Measurements from ENCODE around the gene RIIAD1.
A peak's percentile ranks its signal among the peaks of the same experiment; 100 is the strongest.

RIIAD1 gene

DNA sequence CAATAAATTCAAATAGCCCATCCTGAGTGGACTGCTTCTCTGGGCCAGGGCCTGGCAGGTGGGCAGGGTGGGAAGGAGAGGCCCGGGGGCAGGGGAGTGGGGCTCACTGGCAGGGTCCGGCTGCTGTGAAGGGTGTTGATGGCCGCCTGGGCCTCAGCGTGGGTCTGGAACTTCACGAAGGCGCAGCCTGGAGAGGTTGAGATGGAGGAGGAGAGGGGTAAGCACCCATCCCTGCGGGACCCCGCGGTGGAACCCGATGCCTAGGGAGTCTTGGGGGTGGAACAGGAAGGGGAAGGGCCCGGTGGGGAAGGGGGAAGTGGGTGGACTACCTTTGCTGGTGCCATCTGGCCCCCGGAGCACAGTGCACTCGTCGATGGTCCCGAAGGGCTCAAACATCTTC is 12.4 kb upstream of the RIIAD1 start:
- intact Hi-C loops (cut with DNase I), result no loop called here
- DNase-seq, result no peak

DNA sequence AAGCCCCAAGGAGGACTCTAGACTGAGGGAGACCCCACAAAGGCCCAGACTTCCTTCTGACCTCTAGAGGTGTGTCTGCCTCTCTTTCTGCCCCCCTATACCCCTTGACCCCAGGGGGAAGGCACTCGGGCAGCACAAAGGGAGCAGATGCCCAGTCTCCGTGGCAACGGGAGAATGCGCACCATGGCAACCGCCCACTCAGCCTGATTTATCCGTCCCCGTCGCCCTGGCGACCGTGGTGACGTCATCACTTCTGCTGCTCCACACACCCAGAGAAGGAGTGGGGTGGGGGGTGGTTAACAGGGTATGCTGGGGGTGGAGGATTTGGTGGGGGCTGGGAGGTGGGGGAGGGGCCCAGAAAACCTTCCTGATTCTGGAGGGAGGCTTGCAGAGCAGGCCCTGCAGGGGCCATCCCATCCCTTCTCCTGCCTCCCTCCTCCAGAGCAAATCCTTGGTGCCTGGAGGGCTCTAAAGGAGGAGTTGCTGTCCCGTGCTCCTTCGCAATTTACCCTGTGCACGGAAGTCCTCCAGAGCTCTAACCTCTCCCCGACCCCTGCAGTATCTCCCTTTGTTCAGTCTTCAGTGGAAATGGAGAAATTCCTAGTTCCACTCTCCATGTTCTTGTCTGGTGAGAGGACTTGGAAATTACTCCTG is 11.0 kb upstream of the RIIAD1 start:
- intact Hi-C loops (cut with DNase I), result loop anchor here (10.0 kb wide), 1 partner anchor 96 kb away; the partner anchor contains the start of gene SNX27
- DNase-seq, result peak; percentile 80 to 99 (median 93)

DNA sequence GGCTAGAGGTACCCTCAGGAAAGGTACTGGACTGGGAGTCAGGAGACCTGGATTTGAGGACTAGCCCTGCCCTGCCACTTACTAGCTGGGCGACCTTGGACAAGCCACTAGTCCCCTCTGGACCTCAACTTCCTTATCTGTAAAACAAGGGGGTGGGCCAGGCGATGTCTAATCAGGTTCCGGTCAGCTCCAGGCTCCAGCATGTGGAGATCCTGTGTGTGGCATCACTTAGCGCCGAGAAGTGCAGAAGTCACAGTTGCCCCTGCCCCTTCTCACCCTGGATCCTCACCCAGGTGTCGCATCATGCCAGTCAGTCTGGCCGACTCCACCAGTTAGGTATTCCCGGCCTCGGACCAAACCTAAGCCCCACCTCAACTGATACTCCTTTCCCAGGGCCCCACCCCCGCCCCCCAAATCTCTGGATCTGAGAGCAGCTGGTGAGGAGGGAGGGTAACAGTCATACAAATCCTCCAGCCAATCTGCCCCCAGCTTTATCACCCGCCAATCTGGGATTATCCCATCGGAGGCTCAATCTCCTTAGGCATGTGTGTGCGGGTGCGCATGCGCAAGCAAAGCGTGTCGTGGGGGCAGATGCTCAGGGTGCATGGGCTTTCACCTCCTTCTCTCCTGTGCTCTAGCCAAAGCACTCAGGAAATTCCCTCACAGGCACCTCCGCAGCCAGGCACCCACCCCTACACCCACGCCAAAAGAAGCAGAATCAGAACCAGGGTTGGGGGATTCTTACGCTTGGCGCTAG is 10.1 kb upstream of the RIIAD1 start:
- DNase-seq, result peak; percentile 50 to 88 (median 76)
- intact Hi-C loops (cut with DNase I), result loop anchor here (10.0 kb wide), 1 partner anchor 96 kb away; the partner anchor contains the start of gene SNX27

DNA sequence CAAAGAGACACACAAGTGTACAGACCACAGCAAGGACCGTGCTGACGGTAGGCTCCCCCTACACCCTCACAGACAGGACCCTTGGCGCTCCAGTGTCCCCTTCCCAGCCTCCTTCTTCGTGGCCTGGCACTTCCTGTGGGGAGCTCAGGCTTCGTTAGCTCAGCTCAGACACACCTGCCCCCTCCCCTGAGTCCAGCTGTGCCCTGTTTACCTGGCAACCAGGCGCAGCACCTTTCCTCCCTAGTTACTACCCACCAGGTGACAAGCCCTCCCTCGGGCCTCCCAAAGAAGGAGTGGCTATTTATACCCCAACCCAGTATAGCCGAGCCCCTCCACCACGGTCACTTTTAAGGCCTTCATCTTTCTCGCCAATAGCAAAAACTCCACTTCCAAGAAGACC is 9.4 kb upstream of the RIIAD1 start:
- DNase-seq, result no peak
- intact Hi-C loops (cut with DNase I), result loop anchor here (10.0 kb wide), 1 partner anchor 97 kb away; the partner anchor contains the start of gene SNX27

DNA sequence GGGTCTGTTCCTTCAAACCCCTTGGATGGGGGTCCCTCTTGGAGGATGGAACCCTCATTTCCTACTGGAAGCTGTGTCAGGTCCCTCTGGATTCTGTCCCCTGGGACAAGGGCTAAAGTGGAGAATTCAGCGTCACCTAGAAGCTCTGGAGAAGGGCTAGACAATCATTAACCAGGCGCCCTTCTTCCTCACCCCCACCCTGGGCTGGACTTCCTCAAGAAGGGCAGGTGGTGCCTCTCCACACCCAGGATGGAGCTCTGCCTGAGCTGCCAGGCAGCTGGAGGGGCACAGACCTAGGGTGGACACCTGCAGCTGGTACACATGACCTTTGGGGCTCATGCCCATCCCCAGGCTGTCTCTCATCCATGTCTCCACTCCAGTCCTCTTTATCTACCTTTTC is 8.3 kb upstream of the RIIAD1 start:
- intact Hi-C loops (cut with DNase I), result loop anchor here (10.0 kb wide), 1 partner anchor 98 kb away; the partner anchor contains the start of gene SNX27
- no peak for DNase-seq

GRCh38 chr1:151713874-151714273 is 7.4 kb upstream of the RIIAD1 start:
- DNase-seq, result no peak
- intact Hi-C loops (cut with DNase I), result loop anchor here (10.0 kb wide), 1 partner anchor 99 kb away; the partner anchor contains the start of gene SNX27

GRCh38 chr1:151714820-151715725 is 6.2 kb upstream of the RIIAD1 start:
- DNase-seq, result no peak
- intact Hi-C loops (cut with DNase I), result loop anchor here (10.0 kb wide), 1 partner anchor 100 kb away; the partner anchor contains the start of gene SNX27

DNA sequence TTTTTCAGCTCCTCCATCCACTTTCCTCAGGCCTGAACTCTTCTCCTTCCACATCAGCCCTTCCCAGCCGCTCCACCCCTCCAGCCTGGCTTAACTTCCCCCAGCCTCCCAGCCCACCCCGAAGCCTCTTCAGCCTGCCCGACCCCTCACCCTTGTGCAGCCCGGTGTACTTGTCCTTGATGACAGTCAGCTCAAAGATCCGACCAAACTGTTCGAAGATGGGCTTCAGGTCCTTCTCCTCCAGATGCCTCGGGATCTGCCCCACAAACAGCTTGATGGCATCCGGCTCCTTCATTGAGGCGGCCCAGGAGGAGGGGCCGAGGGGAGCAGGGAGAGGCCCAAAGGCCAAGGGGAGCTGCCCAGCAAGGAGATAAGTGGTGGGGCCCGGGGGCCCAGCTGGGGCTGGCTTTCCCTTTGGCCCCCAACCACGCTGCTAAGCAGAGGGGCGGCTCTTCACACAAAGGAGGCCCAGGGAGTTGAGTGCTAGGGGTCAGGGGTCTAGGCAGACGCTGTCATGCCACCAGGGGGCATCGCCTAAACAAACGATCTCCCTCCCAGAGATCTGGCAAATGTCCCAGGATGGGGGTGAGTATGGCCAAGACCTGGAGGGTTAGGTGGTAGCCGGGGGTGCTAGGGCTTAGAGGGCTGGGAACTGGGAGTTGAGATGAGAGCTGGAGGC is 5.5 kb upstream of the RIIAD1 start:
- intact Hi-C loops (cut with DNase I), result loop anchor here (10.0 kb wide), 1 partner anchor 101 kb away; the partner anchor contains the start of gene SNX27
- DNase-seq, result peak in 2 of 42 donors; percentile 32 to 64

- intact Hi-C loops (cut with DNase I), result loop anchor here (10.0 kb wide), 1 partner anchor 102 kb away; the partner anchor contains the start of gene SNX27
- DNase-seq, result no peak
Observed at GRCh38 chr1:151716405-151716762, 4.9 kb upstream of the RIIAD1 start.

DNA sequence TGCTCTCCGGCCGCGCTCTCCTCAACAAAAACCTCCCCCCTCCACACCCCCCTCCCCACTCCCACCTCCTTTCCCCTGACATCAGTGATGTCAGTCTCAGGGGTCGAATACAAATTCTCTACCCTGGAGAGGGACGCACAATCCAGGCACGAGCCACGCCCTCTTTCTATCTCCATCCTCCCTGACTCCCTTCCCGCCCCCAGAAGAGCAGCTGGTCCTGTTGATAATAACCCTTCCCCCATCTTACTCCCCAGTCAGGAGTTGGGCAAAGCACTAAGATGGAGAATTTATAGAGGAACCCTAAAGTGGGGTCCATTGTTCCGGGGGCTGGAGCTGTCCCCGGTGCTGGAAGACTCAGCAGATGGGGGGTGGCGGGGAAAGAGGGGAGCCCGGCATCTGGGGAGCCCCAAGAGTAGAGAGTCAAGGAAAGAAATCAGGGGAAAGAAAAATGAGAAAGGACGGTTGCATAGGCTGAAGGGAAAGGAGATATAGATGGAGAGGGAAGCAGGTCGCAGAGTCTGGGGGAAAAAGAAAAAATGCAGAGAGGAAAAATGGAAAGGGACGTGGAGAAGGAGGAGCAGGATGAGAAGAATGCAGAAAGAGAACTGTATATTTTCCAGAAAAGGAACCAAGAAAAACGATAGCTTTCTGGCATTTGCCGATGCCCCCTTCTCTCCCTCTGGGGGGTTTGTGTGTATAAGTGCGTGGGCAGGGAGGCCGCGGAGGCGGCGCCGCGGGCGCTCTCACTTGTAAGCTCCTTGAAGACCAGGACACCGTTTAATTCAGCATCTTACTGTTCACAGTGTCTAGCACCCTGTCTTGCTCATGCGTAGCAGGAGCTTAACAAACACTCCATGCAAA is 4.3 kb upstream of the RIIAD1 start, which contains the start of gene CELF3:
TSS of gene CELF3 (minus strand) at position 33 of the 861 bp plus-strand sequence. CDS start 783 bp downstream, outside the sequence.
- peak; percentile 49 to 93 (median 77) for DNase-seq
- intact Hi-C loops (cut with DNase I), result loop anchor here (10.0 kb wide), 1 partner anchor 102 kb away; the partner anchor contains the start of gene SNX27

DNA sequence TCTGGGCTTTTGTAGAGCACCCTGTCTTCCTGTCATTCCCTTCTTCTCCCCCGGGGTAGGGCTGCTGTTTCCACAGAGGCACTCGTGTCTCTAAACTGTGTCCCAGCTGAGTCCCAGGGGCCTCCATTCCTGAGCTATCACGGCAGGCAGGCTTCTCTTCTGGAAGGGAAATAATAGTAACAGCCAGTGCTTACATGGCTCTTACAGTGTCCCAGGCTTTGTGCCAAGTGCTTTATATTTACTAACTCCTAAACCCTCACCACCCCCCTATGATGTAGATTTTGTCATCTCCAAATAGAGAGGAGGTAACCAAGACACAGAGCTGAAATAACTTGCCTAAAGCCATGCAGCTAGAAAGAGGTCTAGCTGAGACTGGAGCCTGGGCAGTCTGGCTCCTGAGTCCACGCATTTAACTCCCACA is 3.3 kb upstream of the RIIAD1 start:
- intact Hi-C loops (cut with DNase I), result loop anchor here (10.0 kb wide), 1 partner anchor 103 kb away; the partner anchor contains the start of gene SNX27
- DNase-seq, result no peak

DNA sequence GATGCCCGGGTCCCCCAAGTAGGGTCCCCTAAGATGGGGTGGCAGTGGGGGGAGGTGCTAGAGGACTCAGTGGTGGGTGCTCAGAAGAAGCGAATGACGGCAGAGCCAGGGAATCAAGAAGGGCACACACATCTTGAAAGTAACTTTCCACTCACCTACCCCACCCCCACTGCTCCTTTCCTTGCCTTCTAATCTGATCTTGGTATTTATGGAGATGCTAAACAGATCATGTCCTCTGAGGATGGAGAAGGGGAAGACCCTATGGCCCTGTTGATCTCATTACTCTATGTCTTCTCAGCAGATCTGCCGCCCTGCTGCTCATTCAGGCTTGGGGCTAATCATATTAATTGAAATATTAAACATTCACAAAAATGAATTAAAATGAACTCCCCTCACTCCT is 2.7 kb upstream of the RIIAD1 start:
- DNase-seq, result no peak
- intact Hi-C loops (cut with DNase I), result loop anchor here (10.0 kb wide), 1 partner anchor 104 kb away; the partner anchor contains the start of gene SNX27

DNA sequence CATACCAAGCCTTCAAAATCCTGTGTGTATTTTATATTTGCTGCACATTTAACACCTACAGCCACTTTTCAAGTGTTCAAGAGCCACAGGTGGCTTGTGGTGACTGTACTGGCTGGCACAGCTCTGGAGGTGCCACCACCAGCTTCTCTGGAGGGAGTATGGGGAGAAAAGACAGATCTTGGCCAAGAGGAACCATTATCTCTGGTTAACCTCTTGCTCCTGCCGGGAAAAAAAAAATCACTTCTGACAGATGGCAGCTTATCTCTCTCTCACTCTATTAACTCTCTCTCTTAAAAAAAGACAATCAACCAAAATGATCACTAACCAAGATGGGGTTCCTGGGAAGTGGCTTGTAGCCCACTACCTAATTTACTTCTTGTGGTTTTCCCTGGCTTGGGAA is 1.2 kb upstream of the RIIAD1 start:
- no peak for DNase-seq
- intact Hi-C loops (cut with DNase I), result no loop called here

DNA sequence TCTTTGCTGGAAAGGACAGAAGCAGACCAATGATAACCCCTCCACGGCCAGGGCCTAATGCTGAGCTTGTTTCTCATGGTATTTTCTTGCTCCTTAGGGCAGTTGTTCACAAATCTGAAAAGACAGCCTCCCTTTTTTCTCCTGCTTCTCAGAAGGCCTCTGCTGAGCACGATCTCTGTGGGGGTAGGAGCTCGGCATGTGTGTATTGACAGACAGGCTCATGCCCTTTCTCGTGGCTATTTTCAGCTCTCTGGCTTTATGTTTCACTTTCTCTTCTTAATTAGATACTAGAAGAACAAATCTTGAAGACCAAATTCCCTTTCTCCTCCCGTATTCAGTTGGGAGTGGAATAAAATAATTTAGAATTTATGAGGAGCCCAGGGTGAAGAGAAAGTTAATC is 768 bp upstream of the RIIAD1 start:
- DNase-seq, result no peak

GRCh38 chr1:151721788-151722510 is 627 bp downstream of the RIIAD1 start:
- intact Hi-C loops (cut with DNase I), result no loop called here
- DNase-seq, result no peak

More for the DNA sequence above, 768 bp upstream of the RIIAD1 start:
- intact Hi-C loops (cut with DNase I), result no loop called here

DNA sequence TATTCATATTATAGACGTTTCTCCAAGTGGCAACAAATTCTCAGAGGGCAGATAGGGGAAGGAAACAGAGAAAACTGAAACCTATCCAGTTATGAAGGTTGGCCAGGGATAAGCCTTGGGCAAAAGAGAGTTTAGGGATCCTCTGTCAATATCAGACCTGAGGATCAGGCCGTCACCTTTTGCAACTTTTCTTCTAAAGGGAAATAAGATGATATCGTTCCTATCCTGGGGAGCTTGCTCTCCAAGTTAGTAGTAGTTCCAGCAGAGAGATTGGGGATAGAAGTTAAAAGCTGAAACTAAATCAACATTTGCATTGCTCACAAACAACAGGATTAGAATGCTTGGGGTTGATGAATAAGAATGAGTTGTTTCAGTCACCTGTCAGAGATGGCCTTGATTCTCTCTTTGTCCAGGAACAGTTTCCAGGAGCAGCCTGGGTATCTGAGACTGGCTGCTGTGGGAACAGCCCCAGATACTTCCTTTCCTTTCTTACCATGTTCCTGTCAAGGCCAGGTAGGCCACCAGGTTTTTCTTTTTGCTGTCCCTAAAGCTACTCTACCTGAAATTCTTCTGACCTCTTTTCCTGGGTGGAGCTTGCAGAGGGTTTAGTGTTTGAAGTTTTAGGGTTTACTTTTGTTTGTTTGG is 2.5 kb downstream of the RIIAD1 start:
- intact Hi-C loops (cut with DNase I), result no loop called here
- no peak for DNase-seq

All from head of caudate nucleus (tissue), 42 donors.